ENCODE data around the gene METTL8. TPM values are rescaled to one million over a fixed set of nuclear protein-coding genes. Genes with fewer than 3 reads are reported as not detected.

The METTL8 gene
- polyA plus RNA-seq, 1 of the 3 experiments (the other 2 are of a cell fraction): 5.1 TPM

DNA sequence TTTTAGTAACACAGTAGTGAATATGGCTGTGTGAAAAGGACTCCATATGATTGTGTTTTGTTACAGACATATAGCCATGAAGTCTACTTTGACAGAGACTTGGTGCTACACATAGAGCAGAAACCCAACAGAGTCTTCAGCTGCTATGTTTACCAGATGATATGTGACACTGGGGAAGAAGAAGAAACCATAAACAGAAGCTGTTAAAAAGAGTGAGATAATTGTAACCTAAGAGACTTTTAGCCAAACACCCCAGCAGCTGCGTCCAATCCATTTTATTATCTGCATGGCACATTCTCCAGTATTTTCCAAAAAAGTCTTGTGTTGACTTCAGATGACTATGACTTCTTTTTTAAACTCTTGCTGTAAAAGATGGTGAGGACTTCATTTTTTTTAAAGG is 47.1 kb upstream of the METTL8 start:
- DNase-seq: no peak
- 87% methylated on average over 1 of the region's 1 CpG for WGBS (ENCODE audit: low lambda C conversion rate)
- Histone ChIP-seq H3K9ac (no peak overlapping the region), H3F3A (replicated peaks; ENCODE audit: insufficient read depth) (peaks cover 16% of the 10 kb centered on the region), H3K79me2 (ENCODE audit: insufficient read depth) (no peaks in the 10 kb centered on the region), H3K36me3 (replicated peaks in 1 of 2; ENCODE audit: control insufficient read depth in 1 of 2, insufficient read depth in 2 of 2, low read length in 1 of 2) (peaks cover 40 to 49% of the 10 kb centered on the region in 2 experiments), H3K27ac (ENCODE audit: low read depth in 2 of 2, low read length in 1 of 2) (no peak overlapping the region), H3K4me2 (no peak overlapping the region), H3K9me2 (no peaks in the 10 kb centered on the region), H2AFZ (ENCODE audit: low read depth) (no peak overlapping the region), H4K20me1 (ENCODE audit: insufficient read depth) (no peaks in the 10 kb centered on the region), H3K4me1 (ENCODE audit: control insufficient read depth in 1 of 2, insufficient read depth in 2 of 2, low read depth in 1 of 2, low read length in 1 of 2) (peaks cover 0 to 14% of the 10 kb centered on the region in 2 experiments; a peak in 2 of 4 replicates), H3K27me3 (ENCODE audit: insufficient read depth) (no peaks in the 10 kb centered on the region), H3K9me3 (no peaks in the 10 kb centered on the region), H3K4me3 (ENCODE audit: low read depth in 2 of 2, low read length in 1 of 2) (no peak overlapping the region)
- ChIA-PET POLR2A (no interaction called here), CTCF (interaction anchor here (1.4 kb wide), 1 partner anchor 508 kb away, joined by 3 read pairs; no protein-coding TSS in a partner anchor)
- no peak for TF ChIP-seq CHD2 (IDR thresholded peaks at IDR 0.05; ENCODE audit: low read length, partially characterized antibody)
- TF ChIP-seq TCF12 (IDR thresholded peaks at IDR 0.05): no peak
- TF ChIP-seq YY1 (IDR thresholded peaks at IDR 0.05; ENCODE audit: low read depth): no peak
- TF ChIP-seq EP300 (IDR thresholded peaks at IDR 0.05; ENCODE audit: borderline replicate concordance in 1 of 2, low read depth in 1 of 2, low read length in 1 of 2): no peak
- no peak for TF ChIP-seq GATA2 (CRISPR knock-in tag; IDR thresholded peaks at IDR 0.05)
- no peak for TF ChIP-seq SIN3A (IDR thresholded peaks at IDR 0.05; ENCODE audit: borderline replicate concordance, low read depth, low read length)
- no peak for TF ChIP-seq TEAD4 (IDR thresholded peaks at IDR 0.05; ENCODE audit: borderline replicate concordance, insufficient read depth)
- TF ChIP-seq, protein P1, sequence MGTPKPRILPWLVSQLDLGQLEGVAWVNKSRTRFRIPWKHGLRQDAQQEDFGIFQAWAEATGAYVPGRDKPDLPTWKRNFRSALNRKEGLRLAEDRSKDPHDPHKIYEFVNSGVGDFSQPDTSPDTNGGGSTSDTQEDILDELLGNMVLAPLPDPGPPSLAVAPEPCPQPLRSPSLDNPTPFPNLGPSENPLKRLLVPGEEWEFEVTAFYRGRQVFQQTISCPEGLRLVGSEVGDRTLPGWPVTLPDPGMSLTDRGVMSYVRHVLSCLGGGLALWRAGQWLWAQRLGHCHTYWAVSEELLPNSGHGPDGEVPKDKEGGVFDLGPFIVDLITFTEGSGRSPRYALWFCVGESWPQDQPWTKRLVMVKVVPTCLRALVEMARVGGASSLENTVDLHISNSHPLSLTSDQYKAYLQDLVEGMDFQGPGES (IDR thresholded peaks at IDR 0.05; ENCODE audit: low read depth, low read length): no peak
- no peak for TF ChIP-seq NRF1 (IDR thresholded peaks at IDR 0.05; ENCODE audit: low read depth, low read length)
- no peak for TF ChIP-seq EZH2phosphoT487 (IDR thresholded peaks at IDR 0.05; ENCODE audit: borderline replicate concordance, low read depth)
- TF ChIP-seq FOXM1 (IDR thresholded peaks at IDR 0.05; ENCODE audit: low read depth): no peak
- no peak for TF ChIP-seq RCOR1 (IDR thresholded peaks at IDR 0.05; ENCODE audit: low read length)
- TF ChIP-seq, protein P2, sequence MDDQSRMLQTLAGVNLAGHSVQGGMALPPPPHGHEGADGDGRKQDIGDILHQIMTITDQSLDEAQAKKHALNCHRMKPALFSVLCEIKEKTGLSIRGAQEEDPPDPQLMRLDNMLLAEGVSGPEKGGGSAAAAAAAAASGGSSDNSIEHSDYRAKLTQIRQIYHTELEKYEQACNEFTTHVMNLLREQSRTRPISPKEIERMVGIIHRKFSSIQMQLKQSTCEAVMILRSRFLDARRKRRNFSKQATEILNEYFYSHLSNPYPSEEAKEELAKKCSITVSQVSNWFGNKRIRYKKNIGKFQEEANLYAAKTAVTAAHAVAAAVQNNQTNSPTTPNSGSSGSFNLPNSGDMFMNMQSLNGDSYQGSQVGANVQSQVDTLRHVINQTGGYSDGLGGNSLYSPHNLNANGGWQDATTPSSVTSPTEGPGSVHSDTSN (IDR thresholded peaks at IDR 0.05): no peak
- no peak for TF ChIP-seq SMC3 (IDR thresholded peaks at IDR 0.05; ENCODE audit: low read depth, low read length)
- TF ChIP-seq, protein P3, sequence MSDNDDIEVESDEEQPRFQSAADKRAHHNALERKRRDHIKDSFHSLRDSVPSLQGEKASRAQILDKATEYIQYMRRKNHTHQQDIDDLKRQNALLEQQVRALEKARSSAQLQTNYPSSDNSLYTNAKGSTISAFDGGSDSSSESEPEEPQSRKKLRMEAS (IDR thresholded peaks at IDR 0.05; ENCODE audit: low read depth): no peak
- TF ChIP-seq, protein P4, sequence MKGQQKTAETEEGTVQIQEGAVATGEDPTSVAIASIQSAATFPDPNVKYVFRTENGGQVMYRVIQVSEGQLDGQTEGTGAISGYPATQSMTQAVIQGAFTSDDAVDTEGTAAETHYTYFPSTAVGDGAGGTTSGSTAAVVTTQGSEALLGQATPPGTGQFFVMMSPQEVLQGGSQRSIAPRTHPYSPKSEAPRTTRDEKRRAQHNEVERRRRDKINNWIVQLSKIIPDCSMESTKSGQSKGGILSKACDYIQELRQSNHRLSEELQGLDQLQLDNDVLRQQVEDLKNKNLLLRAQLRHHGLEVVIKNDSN (IDR thresholded peaks at IDR 0.05; ENCODE audit: borderline replicate concordance, low read depth): no peak
- TF ChIP-seq, protein P5, sequence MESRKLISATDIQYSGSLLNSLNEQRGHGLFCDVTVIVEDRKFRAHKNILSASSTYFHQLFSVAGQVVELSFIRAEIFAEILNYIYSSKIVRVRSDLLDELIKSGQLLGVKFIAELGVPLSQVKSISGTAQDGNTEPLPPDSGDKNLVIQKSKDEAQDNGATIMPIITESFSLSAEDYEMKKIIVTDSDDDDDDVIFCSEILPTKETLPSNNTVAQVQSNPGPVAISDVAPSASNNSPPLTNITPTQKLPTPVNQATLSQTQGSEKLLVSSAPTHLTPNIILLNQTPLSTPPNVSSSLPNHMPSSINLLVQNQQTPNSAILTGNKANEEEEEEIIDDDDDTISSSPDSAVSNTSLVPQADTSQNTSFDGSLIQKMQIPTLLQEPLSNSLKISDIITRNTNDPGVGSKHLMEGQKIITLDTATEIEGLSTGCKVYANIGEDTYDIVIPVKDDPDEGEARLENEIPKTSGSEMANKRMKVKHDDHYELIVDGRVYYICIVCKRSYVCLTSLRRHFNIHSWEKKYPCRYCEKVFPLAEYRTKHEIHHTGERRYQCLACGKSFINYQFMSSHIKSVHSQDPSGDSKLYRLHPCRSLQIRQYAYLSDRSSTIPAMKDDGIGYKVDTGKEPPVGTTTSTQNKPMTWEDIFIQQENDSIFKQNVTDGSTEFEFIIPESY (IDR thresholded peaks at IDR 0.05; ENCODE audit: borderline replicate concordance, low read depth): no peak
- TF ChIP-seq, protein P6, sequence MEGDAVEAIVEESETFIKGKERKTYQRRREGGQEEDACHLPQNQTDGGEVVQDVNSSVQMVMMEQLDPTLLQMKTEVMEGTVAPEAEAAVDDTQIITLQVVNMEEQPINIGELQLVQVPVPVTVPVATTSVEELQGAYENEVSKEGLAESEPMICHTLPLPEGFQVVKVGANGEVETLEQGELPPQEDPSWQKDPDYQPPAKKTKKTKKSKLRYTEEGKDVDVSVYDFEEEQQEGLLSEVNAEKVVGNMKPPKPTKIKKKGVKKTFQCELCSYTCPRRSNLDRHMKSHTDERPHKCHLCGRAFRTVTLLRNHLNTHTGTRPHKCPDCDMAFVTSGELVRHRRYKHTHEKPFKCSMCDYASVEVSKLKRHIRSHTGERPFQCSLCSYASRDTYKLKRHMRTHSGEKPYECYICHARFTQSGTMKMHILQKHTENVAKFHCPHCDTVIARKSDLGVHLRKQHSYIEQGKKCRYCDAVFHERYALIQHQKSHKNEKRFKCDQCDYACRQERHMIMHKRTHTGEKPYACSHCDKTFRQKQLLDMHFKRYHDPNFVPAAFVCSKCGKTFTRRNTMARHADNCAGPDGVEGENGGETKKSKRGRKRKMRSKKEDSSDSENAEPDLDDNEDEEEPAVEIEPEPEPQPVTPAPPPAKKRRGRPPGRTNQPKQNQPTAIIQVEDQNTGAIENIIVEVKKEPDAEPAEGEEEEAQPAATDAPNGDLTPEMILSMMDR (IDR thresholded peaks at IDR 0.05): no peak
- TF ChIP-seq, protein P7, sequence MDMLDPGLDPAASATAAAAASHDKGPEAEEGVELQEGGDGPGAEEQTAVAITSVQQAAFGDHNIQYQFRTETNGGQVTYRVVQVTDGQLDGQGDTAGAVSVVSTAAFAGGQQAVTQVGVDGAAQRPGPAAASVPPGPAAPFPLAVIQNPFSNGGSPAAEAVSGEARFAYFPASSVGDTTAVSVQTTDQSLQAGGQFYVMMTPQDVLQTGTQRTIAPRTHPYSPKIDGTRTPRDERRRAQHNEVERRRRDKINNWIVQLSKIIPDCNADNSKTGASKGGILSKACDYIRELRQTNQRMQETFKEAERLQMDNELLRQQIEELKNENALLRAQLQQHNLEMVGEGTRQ (IDR thresholded peaks at IDR 0.05; ENCODE audit: borderline replicate concordance, low read depth, low read length): no peak
